Hepatocyte (in vitro differentiated cells): ENCODE measurements around the gene CRKL. TPM values are rescaled to one million over a fixed set of nuclear protein-coding genes. Genes with fewer than 3 reads are reported as not detected.

Experiments
- DNase-seq: peaks from one replicate; pipeline ENCODE4 v3.0.0-alpha.2; 2016; ENCODE audit warnings: low spot score
- H2AFZ ChIP-seq: fragments of 200-600 bp; sonication (generic); 2 replicates; pipeline ENCODE4 v1.6.0; 2016; ENCODE audit warnings: antibody characterized with exemption, mild to moderate bottlenecking
- H3K27ac ChIP-seq: fragments of 200-600 bp; sonication (generic); 2 replicates; pipeline ENCODE4 v1.5.1; 2016; ENCODE audit warnings: mild to moderate bottlenecking
- H3K27me3 ChIP-seq: fragments of 200-600 bp; sonication (generic); 2 replicates; pipeline ENCODE4 v1.6.1; 2016
- H3K36me3 ChIP-seq: fragments of 200-600 bp; sonication (generic); replicated peaks from 2 replicates; pipeline ENCODE4 v1.5.1; 2016; ENCODE audit warnings: low read depth; ENCODE audit not compliant: insufficient read depth
- H3K4me1 ChIP-seq: fragments of 200-600 bp; sonication (generic); 2 replicates; pipeline ENCODE4 v1.5.1; 2016; ENCODE audit warnings: mild to moderate bottlenecking, moderate library complexity; ENCODE audit not compliant: insufficient read depth
- H3K4me2 ChIP-seq: fragments of 200-600 bp; sonication (generic); 2 replicates; pipeline ENCODE4 v1.6.0; 2016
- H3K4me3 ChIP-seq: fragments of 200-600 bp; sonication (generic); 2 replicates; pipeline ENCODE4 v1.5.1; 2016; ENCODE audit warnings: mild to moderate bottlenecking
- H3K79me2 ChIP-seq: fragments of 200-600 bp; sonication (generic); 2 replicates; pipeline ENCODE4 v1.6.0; 2017; ENCODE audit warnings: mild to moderate bottlenecking
- H3K9me2 ChIP-seq: fragments of 200-600 bp; sonication (generic); replicated peaks from 2 replicates; pipeline ENCODE4 v1.6.0; 2017; ENCODE audit warnings: mild to moderate bottlenecking; ENCODE audit not compliant: insufficient read depth
- H3K9me3 ChIP-seq: fragments of 200-600 bp; sonication (generic); 2 replicates; pipeline ENCODE4 v1.5.1; 2016; ENCODE audit warnings: low read depth, mild to moderate bottlenecking
- H4K20me1 ChIP-seq: fragments of 200-600 bp; sonication (generic); 2 replicates; pipeline ENCODE4 v1.6.0; 2016; ENCODE audit warnings: mild to moderate bottlenecking; ENCODE audit not compliant: insufficient read depth, poor library complexity, severe bottlenecking
- CTCF ChIP-seq: fragments of 200-600 bp; sonication (generic); IDR thresholded peaks from 2 replicates; pipeline ENCODE4 v1.5.1; 2016; ENCODE audit warnings: antibody characterized with exemption, mild to moderate bottlenecking; ENCODE audit not compliant: poor library complexity
- EZH2 ChIP-seq: fragments of 200-600 bp; sonication (generic); IDR thresholded peaks from 2 replicates; pipeline ENCODE4 v1.6.1; 2016; ENCODE audit warnings: antibody characterized with exemption, mild to moderate bottlenecking, borderline replicate concordance
- EZH2phosphoT487 ChIP-seq: fragments of 200-600 bp; sonication (generic); IDR thresholded peaks from one replicate; pipeline ENCODE4 v1.6.1; 2018; ENCODE audit warnings: antibody characterized with exemption, mild to moderate bottlenecking, low read depth, moderate library complexity; ENCODE audit not compliant: unreplicated experiment, severe bottlenecking
- WGBS: methylation state at CpG from one replicate; pipeline ENCODE4 v1.1.6; 2016; ENCODE audit warnings: low lambda C conversion rate; ENCODE audit errors: missing lambda C conversion rate; 5-methylcytosine and 5-hydroxymethylcytosine counted together
- polyA plus RNA-seq: library from polyadenylated mRNA; unstranded; fragments of >200 nt; fragmentation: Nextera tagmentation; extraction: Ambion mirVana; gene quantifications from 2 replicates; pipeline ENCODE4 v1.2.1, GENCODE V29; 2016
- total RNA-seq: library from RNA; depleted of rRNA; stranded (reverse); fragments of >200 nt; gene quantifications from 2 replicates; pipeline ENCODE4 v1.2.3, GENCODE V29; 2014

Gene CRKL
- total and polyA plus RNA-seq, 2 experiments from 2014 or later, result 31.8 to 49.2 TPM

GRCh38 chr22:20873214-20873613 lies 44.0 kb upstream of the CRKL start:
- peaks cover 3% of the 10 kb centered on the region for H3K4me1 ChIP-seq
- 95% methylated on average over 3 of the region's 3 CpGs for WGBS

GRCh38 chr22:20875296-20875695 lies 41.9 kb upstream of the CRKL start:
- no peaks in the 10 kb centered on the region for H3K27me3 ChIP-seq
- TF ChIP-seq CTCF (no peak), EZH2 (no peak)
- H4K20me1 ChIP-seq, result no peaks in the 10 kb centered on the region
- H3K4me1 ChIP-seq, result no peaks in the 10 kb centered on the region
- no peak overlapping the region for H3K4me3 ChIP-seq
- WGBS, result 97% methylated on average over 1 of the region's 1 CpG
- no peak overlapping the region for H3K27ac ChIP-seq
- H3K79me2 ChIP-seq, result no peaks in the 10 kb centered on the region
- no peaks in the 10 kb centered on the region for H3K9me2 ChIP-seq
- H3K4me2 ChIP-seq, result no peak overlapping the region
- H3K36me3 ChIP-seq, result no peaks in the 10 kb centered on the region
- no peaks in the 10 kb centered on the region for H3K9me3 ChIP-seq
- DNase-seq, result no peak
- H2AFZ ChIP-seq, result no peak overlapping the region

More at GRCh38 chr22:20873214-20873613, 44.0 kb upstream of the CRKL start:
- H3K4me2 ChIP-seq, result no peak overlapping the region
- H3K4me3 ChIP-seq, result no peak overlapping the region
- no peaks in the 10 kb centered on the region for H3K9me3 ChIP-seq
- no peak overlapping the region for H2AFZ ChIP-seq
- no peaks in the 10 kb centered on the region for H3K9me2 ChIP-seq
- H3K36me3 ChIP-seq, result no peaks in the 10 kb centered on the region
- no peak for DNase-seq
- TF ChIP-seq EZH2phosphoT487, result no peak
- TF ChIP-seq EZH2, result no peak
- TF ChIP-seq CTCF, result no peak
- H3K27ac ChIP-seq, result no peak overlapping the region
- peaks cover 11% of the 10 kb centered on the region for H3K79me2 ChIP-seq
- no peaks in the 10 kb centered on the region for H3K27me3 ChIP-seq
- H4K20me1 ChIP-seq, result no peaks in the 10 kb centered on the region

- Histone ChIP-seq H4K20me1 (no peaks in the 10 kb centered on the region), H3K36me3 (no peaks in the 10 kb centered on the region), H3K9me3 (no peaks in the 10 kb centered on the region), H3K4me1 (no peaks in the 10 kb centered on the region), H2AFZ (no peak overlapping the region), H3K9me2 (no peaks in the 10 kb centered on the region), H3K4me2 (no peak overlapping the region), H3K79me2 (no peaks in the 10 kb centered on the region), H3K27me3 (no peaks in the 10 kb centered on the region), H3K4me3 (no peak overlapping the region), H3K27ac (no peak overlapping the region)
- WGBS, result 95% methylated on average over 3 of the region's 3 CpGs
- TF ChIP-seq CTCF (no peak), EZH2phosphoT487 (no peak), EZH2 (no peak)
- DNase-seq, result no peak
Measured at GRCh38 chr22:20877715-20878114, 39.5 kb upstream of the CRKL start.

GRCh38 chr22:20881231-20881630 lies 36.0 kb upstream of the CRKL start:
- H3K79me2 ChIP-seq, result no peaks in the 10 kb centered on the region
- no peak overlapping the region for H3K4me2 ChIP-seq
- peaks cover 3% of the 10 kb centered on the region for H3K4me1 ChIP-seq
- H2AFZ ChIP-seq, result no peak overlapping the region
- no peaks in the 10 kb centered on the region for H3K9me3 ChIP-seq
- H3K27ac ChIP-seq, result peak overlapping the region; percentile 46
- no peaks in the 10 kb centered on the region for H3K27me3 ChIP-seq
- 58% methylated on average over 5 of the region's 5 CpGs for WGBS
- no peak overlapping the region for H3K4me3 ChIP-seq
- DNase-seq, result no peak
- no peaks in the 10 kb centered on the region for H3K9me2 ChIP-seq
- no peaks in the 10 kb centered on the region for H3K36me3 ChIP-seq
- no peaks in the 10 kb centered on the region for H4K20me1 ChIP-seq
- TF ChIP-seq EZH2, result no peak
- TF ChIP-seq CTCF, result no peak
- no peak for TF ChIP-seq EZH2phosphoT487
